GM20431 (cell line): ENCODE measurements around the gene CUZD1.
"Not testable (repeated sequence)": the region's sequence is repeated elsewhere in the genome, so short reads cannot be mapped to it uniquely, and the experiment has no call there.

ENCODE experiments used
- in situ Hi-C: fragments of 300-500 bp; cut with MseI, MboI; formaldehyde crosslinking; loops from one replicate; pipeline ENCODE4 v1.15.0; 2020; ENCODE audit warnings: low sequenced_read_pairs; ENCODE audit not compliant: unreplicated experiment

CUZD1 gene, protein sequence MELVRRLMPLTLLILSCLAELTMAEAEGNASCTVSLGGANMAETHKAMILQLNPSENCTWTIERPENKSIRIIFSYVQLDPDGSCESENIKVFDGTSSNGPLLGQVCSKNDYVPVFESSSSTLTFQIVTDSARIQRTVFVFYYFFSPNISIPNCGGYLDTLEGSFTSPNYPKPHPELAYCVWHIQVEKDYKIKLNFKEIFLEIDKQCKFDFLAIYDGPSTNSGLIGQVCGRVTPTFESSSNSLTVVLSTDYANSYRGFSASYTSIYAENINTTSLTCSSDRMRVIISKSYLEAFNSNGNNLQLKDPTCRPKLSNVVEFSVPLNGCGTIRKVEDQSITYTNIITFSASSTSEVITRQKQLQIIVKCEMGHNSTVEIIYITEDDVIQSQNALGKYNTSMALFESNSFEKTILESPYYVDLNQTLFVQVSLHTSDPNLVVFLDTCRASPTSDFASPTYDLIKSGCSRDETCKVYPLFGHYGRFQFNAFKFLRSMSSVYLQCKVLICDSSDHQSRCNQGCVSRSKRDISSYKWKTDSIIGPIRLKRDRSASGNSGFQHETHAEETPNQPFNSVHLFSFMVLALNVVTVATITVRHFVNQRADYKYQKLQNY

DNA sequence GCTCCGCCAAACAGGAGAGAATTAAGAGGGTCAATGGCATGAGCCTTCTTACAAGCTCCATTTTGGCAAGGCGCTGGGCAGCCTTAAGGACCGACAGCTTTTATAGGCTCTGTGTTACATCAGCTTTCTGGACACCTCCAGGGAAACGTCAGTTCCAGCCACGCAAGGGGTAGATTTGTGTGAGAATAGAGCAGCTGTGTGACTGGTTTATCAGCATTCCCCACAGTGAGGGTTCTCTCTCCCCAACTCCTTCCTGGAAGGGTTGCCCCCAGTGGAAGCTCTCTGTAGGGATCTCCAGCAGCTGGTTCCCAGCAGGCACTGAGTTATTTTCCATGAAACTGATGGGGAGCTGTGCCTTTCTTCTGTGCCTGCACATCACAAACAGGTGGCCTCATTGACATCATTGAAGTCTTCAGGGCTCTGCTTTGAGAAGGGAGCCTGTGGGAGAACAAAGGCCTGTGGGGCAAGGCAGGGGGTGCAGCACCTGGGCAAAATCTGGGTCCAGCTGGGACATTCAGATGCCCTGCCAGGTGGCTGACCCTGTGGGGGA, at the start of gene CUZD1:
CUZD1 (minus strand) TSS at position 75 of the 550 bp plus-strand sequence; CDS start at position 61, 14 bp downstream.
- in situ Hi-C loops = no loop called here

GRCh38 chr10:122894261-122894944, 48.7 kb upstream of the CUZD1 start:
- in situ Hi-C loops = no loop called here

GRCh38 chr10:122884166-122884565, 38.5 kb upstream of the CUZD1 start:
- in situ Hi-C loops = no loop called here

GRCh38 chr10:122882766-122883165, 37.1 kb upstream of the CUZD1 start:
- in situ Hi-C loops = no loop called here

- in situ Hi-C loops = no loop called here
Observed at GRCh38 chr10:122879339-122880273, 33.9 kb upstream of the CUZD1 start, which contains the start of gene FAM24B. FAM24B (minus strand) TSS chr10:122879581; CDS start chr10:122850515, 29,066 bp downstream.

DNA sequence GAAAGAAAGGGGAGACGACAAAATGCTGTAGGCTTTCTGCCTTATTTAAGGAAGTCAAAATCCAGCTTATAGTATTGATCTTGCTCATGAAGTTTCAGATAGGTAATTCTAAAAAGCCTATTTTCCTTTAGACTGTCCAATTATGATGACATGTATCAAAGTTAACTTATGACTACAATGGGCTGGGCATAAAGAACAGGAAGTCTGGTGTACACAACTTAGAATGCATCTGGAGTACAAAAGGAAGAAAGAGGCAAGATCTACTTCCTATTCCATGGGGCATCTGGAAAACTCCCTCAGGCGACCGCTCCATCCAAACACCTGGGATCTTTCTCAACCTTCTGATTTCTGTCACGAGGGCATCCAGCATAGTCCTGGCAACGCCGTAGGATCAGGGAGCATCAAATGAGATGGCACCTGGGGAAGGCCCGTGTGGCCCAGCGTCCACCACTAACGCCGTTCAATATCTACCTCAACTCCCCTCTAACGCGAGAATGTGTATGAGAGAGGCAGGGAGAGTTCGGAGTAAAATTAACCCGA, 33.2 kb upstream of the CUZD1 start:
- in situ Hi-C loops = no loop called here

GRCh38 chr10:122877264-122877663, 31.6 kb upstream of the CUZD1 start:
- in situ Hi-C loops = no loop called here

DNA sequence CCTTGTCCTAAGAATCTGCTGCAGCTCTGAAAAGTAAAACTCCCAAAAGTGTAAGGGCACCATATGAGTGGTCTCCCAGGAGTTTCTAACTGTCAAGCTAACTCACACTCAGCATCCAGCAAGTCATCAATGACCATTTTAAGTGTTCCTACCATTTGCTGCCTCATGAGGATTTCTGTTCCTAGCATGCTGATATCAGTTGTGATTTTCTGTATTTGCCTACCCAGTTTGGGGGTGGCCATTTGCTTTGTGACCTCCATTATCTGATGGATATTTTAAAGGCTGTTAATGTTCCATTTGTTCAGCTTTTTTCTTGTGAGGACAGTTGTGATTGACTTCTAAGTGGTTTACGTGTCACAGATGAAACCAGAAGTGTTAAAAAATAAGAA, 30.8 kb upstream of the CUZD1 start:
- in situ Hi-C loops = no loop called here

DNA sequence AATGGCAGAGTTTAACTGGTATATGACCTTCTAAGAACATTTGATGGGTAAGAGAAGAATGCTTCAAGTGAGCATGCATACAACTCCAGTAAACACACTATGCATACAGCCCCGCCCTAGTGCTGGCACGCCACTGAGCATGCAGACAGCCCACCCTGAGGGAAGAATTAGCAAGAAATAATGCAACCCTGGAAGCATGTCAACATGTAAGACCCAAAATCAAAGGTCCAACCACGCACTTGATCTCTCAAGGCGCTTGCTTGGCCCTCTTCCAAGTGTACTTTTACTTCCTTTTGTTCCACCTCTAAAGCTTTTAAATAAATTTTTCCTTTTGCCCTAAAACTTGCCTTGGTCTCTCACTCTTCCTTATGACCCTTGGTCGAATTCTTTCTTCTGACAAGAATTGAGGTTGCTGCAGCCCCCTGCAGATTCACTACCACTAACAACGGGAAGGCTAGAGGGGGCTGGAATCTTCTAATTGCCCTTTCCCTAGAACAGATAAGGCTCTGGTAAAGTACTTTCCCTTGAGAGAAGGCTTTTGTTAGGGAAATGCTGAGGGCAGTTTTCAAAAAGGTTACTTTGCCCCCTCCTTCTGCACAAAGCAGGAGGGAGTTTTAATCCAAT, 30.3 kb upstream of the CUZD1 start:
- in situ Hi-C loops = no loop called here

DNA sequence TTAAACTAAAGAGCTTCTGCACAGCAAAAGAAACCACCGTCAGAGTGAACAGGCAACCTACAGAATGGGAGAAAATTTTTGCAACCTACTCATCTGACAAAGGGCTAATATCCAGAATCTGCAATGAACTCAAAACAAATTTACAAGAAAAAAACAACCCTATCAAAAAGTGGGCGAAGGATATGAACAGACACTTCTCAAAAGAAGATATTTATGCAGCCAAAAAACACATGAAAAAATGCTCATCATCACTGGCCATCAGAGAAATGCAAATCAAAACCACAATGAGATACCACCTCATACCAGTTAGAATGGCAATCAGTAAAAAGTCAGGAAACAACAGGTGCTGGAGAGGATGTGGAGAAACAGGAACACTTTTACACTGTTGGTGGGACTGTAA, 26.3 kb upstream of the CUZD1 start:
- in situ Hi-C loops = not testable (repeated sequence)

DNA sequence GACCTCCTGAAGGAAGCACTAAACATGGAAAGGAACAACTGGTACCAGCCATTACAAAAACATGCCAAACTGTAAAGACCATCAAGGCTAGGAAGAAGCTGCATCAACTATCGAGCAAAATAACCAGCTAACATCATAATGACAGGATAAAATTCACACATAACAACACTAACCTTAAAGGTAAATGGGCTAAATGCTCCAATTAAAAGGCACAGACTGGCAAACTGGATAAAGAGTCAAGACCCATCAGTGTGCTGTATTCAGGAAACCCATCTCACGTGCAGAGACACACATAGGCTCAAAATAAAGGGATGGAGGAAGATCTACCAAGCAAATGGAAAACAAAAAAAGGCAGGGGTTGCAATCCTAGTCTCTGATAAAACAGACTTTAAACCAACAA, 23.1 kb upstream of the CUZD1 start:
- in situ Hi-C loops = not testable (repeated sequence)

DNA sequence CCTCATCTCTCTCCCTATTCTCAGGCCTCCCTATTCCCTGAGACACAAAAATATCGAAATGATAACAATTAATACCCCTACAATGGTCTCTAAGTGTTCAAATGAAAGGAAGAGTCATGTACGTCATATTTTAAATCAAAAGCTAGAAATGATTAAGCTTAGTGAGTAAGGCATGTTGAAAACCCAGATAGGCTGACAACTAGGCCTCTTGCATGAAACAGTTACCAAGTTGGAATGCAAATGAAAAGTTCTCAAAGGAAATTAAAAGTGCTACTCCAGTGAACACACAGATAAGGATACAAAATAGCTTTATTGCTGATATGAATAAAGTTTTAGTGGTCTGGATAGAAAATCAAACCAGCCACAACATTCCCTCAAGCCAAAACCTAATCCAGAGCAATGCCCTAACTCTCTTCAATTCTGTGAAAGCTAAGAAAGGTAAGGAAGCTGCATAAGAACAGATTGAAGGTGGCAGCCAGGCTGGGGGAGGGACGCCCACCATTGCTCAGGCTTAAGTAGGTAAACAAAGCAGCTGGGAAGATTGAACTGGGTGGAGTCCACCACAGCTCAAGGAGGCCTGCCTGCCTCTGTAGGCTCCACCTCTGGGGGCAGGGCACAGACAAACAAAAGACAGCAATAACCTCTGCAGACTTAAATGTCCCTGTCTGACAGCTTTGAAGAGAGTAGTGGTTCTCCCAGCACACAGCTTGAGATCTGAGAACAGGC, 21.3 kb upstream of the CUZD1 start:
- in situ Hi-C loops = not testable (repeated sequence)

- in situ Hi-C loops = no loop called here
Observed at GRCh38 chr10:122864901-122865300, 19.2 kb upstream of the CUZD1 start.

GRCh38 chr10:122864194-122864592, 18.5 kb upstream of the CUZD1 start:
- in situ Hi-C loops = no loop called here

- in situ Hi-C loops = no loop called here
Observed at GRCh38 chr10:122863216-122864193, 17.8 kb upstream of the CUZD1 start.

DNA sequence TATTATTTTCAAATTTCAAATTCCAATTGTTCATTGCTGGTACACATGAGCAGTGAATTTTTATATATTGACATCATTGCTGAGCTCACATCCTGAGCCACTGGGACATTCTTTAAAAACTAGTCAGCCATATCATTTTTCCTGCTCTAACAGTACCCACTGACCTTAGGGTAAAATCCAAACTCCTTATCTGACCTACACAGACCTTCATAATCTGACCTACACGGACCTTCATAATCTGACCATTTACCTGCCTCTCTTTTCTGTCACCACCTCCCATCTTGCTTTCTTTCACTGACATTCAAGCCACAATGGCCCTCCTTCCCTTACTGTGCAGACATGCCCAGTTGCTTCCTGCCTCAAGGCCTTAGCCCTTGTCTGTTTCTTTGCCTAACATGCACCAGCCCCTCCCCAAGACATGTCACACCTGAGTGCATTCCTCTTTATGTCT, 16.1 kb upstream of the CUZD1 start:
- in situ Hi-C loops = no loop called here

DNA sequence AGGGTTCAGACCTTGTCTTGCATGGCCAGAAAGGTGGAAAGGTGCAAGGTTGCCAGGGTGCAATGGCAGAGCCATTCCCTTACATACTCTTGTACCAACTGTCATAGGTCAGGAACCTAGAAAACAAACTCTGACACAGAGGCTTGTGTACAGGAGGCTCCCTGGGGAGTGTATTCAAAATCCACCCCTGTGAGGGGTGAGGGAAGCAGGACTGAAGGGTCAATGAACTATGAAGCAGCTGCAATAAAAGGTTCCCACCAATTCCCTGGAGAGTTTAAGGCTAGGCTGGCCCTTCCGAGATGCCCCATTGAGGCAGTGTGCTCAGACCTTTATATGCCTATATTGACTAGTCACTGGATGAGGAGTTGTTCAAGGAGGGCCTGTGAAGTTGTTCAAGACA, 13.9 kb upstream of the CUZD1 start:
- in situ Hi-C loops = no loop called here
